GM21786 (cell line): ENCODE results near the gene HNRNPLL.
"Not testable (repeated sequence)": the region's sequence is repeated elsewhere in the genome, so short reads cannot be mapped to it uniquely, and the experiment has no call there.

ENCODE experiments used
- ATAC-seq: cut with Tn5 transposase; IDR thresholded peaks from one replicate; pipeline ENCODE4 v1.9.1; 2021; ENCODE audit not compliant: unreplicated experiment

Gene HNRNPLL

GRCh38 chr2:38620282-38620977, 17.7 kb upstream of the HNRNPLL start:
- no peak for ATAC-seq

- no peak for ATAC-seq
These were observed 16.9 kb upstream of the HNRNPLL start for GRCh38 chr2:38619458-38620164.

GRCh38 chr2:38617301-38617700, 14.6 kb upstream of the HNRNPLL start:
- ATAC-seq: no peak

- ATAC-seq: no peak
These were observed 12.5 kb upstream of the HNRNPLL start for GRCh38 chr2:38615237-38615636.

GRCh38 chr2:38613849-38614213, 11.1 kb upstream of the HNRNPLL start:
- ATAC-seq: no peak

GRCh38 chr2:38613126-38613848, 10.6 kb upstream of the HNRNPLL start:
- ATAC-seq: no peak

GRCh38 chr2:38610851-38611801, 8.4 kb upstream of the HNRNPLL start:
- peak; percentile 72 for ATAC-seq

GRCh38 chr2:38609246-38609645, 6.5 kb upstream of the HNRNPLL start:
- ATAC-seq: not testable (repeated sequence)

- ATAC-seq: no peak
These were observed 6.0 kb upstream of the HNRNPLL start for GRCh38 chr2:38608755-38609154.

GRCh38 chr2:38605298-38605830, 2.6 kb upstream of the HNRNPLL start:
- ATAC-seq: no peak

- peak; percentile 37 for ATAC-seq
These were observed 918 bp upstream of the HNRNPLL start for GRCh38 chr2:38603402-38604290.

GRCh38 chr2:38602136-38602731, 494 bp downstream of the HNRNPLL start:
- peak; percentile 4 for ATAC-seq

GRCh38 chr2:38601463-38602135, 1.1 kb downstream of the HNRNPLL start:
- no peak for ATAC-seq

- ATAC-seq: no peak
These were observed 1.7 kb downstream of the HNRNPLL start for GRCh38 chr2:38600921-38601455.

GRCh38 chr2:38600242-38600891, 2.4 kb downstream of the HNRNPLL start:
- no peak for ATAC-seq

GRCh38 chr2:38599706-38600105, 3.0 kb downstream of the HNRNPLL start:
- ATAC-seq: no peak

GRCh38 chr2:38598991-38599295, 3.8 kb downstream of the HNRNPLL start:
- ATAC-seq: no peak
